ENCODE results near the gene CLEC14A.

The CLEC14A gene

DNA sequence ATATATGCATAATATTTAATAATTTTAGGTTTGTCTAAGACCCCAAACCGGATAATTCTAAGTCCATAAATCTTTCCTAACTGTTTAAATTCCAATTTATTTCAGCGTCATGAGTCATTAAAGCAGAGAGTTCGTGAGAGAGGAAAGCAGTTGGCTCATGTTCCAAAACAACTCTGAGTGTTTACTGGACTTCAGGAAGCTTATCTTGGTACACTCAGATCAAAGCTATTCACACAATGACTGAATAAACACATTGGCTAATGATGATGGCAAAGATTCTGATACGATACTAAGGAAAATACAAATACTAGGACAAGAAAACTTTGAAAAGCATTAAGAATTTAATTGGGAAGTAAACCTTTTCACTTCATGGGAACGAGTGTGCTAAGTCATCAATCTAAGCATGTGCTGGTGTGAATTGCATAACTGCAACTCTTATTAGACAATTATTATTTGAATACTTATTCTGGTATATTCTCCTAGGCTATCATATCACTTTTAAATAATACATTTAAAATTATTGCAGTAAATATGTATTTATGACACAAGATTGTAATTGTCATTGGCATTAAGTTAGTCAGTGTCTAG lies 34.8 kb upstream of the CLEC14A start:
- TF ChIP-seq, protein P1, sequence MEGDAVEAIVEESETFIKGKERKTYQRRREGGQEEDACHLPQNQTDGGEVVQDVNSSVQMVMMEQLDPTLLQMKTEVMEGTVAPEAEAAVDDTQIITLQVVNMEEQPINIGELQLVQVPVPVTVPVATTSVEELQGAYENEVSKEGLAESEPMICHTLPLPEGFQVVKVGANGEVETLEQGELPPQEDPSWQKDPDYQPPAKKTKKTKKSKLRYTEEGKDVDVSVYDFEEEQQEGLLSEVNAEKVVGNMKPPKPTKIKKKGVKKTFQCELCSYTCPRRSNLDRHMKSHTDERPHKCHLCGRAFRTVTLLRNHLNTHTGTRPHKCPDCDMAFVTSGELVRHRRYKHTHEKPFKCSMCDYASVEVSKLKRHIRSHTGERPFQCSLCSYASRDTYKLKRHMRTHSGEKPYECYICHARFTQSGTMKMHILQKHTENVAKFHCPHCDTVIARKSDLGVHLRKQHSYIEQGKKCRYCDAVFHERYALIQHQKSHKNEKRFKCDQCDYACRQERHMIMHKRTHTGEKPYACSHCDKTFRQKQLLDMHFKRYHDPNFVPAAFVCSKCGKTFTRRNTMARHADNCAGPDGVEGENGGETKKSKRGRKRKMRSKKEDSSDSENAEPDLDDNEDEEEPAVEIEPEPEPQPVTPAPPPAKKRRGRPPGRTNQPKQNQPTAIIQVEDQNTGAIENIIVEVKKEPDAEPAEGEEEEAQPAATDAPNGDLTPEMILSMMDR (IDR thresholded peaks at IDR 0.05; ENCODE audit: low read depth, low read length): no peak
- no peak for TF ChIP-seq POLR2A (IDR thresholded peaks at IDR 0.05; ENCODE audit: extremely low read depth, insufficient read length)
- TF ChIP-seq, protein P2, sequence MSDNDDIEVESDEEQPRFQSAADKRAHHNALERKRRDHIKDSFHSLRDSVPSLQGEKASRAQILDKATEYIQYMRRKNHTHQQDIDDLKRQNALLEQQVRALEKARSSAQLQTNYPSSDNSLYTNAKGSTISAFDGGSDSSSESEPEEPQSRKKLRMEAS (IDR thresholded peaks at IDR 0.05; ENCODE audit: low read depth, low read length): no peak
- TF ChIP-seq MYC (IDR thresholded peaks at IDR 0.05; ENCODE audit: low read depth, low read length): no peak
- H3K4me3 ChIP-seq (ENCODE audit: low read depth, low read length): no peak overlapping the region
- DNase-seq (ENCODE audit: low read depth): no peak

DNA sequence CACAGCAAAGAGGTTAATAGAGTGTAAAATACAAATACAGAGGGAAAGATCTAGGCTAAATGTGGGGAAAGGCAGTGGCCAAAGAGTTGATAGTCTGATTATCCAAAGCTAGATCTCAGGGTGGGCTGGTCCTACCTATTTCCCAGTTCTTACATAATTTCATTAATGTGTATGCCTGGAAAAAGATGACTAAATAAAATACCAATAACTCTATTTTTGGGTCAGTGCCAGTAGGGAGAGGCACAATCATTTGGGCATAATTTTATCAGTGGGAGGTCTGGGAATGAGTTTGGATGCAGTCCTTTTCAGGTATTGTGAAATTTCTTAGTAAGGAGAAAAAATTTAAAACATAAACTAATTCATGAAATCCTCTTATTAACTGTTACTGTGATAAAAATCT lies 30.6 kb upstream of the CLEC14A start:
- no peak for DNase-seq (ENCODE audit: low read depth)
- H3K4me3 ChIP-seq (ENCODE audit: low read depth, low read length): no peak overlapping the region
- TF ChIP-seq POLR2A (IDR thresholded peaks at IDR 0.05; ENCODE audit: extremely low read depth, insufficient read length) (no peak), MYC (IDR thresholded peaks at IDR 0.05; ENCODE audit: low read depth, low read length) (no peak)
- TF ChIP-seq, protein P2 (IDR thresholded peaks at IDR 0.05; ENCODE audit: low read depth, low read length): no peak
- TF ChIP-seq, protein P1 (IDR thresholded peaks at IDR 0.05; ENCODE audit: low read depth, low read length): no peak

DNA sequence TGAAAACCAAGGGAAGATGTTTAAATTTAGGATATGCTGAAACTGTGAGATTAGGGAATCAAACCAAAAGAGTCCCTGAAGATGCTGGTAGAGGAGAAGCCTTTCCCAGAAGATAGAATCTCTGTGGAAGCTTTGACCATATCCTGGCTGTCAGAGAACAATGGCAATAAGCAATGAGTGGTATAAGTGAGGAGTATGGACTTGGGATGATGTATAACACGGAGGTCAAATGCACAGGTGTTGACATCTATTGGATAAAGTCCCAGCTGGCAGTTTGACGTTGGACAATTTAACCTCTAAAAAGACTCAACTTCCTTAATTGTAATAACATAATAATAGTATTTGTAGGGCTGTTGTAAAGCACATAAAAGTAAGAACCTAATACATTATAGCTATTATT lies 30.1 kb upstream of the CLEC14A start:
- no peak overlapping the region for H3K4me3 ChIP-seq (ENCODE audit: low read depth, low read length)
- DNase-seq (ENCODE audit: low read depth): no peak
- no peak for TF ChIP-seq MYC (IDR thresholded peaks at IDR 0.05; ENCODE audit: low read depth, low read length)
- TF ChIP-seq, protein P1 (IDR thresholded peaks at IDR 0.05; ENCODE audit: low read depth, low read length): no peak
- no peak for TF ChIP-seq POLR2A (IDR thresholded peaks at IDR 0.05; ENCODE audit: extremely low read depth, insufficient read length)
- TF ChIP-seq, protein P2 (IDR thresholded peaks at IDR 0.05; ENCODE audit: low read depth, low read length): no peak

DNA sequence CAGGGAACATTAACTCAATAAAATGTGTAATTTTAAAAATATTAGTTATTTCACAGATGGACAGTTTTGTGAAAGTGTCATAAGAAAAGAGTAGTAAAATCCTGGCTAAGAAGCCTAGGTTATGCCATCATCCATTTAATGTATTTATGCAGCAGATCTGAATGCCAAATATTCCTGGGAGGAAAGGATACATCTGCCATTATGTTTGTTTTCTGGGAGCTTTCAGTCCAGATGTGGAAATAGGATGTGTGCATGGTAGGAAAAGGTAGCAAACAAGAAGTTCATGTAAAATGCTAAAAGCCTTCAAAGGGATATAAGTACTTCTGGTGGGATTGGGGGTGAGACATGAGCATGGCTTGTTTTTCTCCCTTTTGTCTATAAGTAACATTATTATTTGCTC lies 27.0 kb upstream of the CLEC14A start:
- TF ChIP-seq MYC (IDR thresholded peaks at IDR 0.05; ENCODE audit: low read depth, low read length) (no peak), POLR2A (IDR thresholded peaks at IDR 0.05; ENCODE audit: extremely low read depth, insufficient read length) (no peak)
- TF ChIP-seq, protein P2 (IDR thresholded peaks at IDR 0.05; ENCODE audit: low read depth, low read length): no peak
- TF ChIP-seq, protein P1 (IDR thresholded peaks at IDR 0.05; ENCODE audit: low read depth, low read length): no peak
- no peak overlapping the region for H3K4me3 ChIP-seq (ENCODE audit: low read depth, low read length)
- no peak for DNase-seq (ENCODE audit: low read depth)

DNA sequence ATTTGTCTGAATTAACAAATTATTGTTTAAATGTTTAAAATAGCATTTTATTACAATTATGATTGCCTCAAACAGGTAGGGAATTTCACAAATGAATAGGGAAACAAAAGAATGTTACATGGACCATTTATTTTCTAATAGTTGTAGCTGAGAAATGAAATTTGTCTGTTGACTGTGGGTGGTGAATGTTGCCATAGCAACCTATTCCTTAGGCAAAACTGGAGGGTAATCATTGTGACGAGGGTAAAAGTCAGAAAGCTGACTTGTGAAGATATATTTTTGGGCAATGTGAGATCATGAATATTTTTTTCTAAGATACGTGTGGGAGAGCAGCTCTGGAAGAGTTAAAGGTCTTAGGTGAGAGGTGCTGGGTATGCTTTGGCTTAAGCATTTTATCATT lies 24.2 kb upstream of the CLEC14A start:
- no peak for DNase-seq (ENCODE audit: low read depth)
- TF ChIP-seq, protein P1 (IDR thresholded peaks at IDR 0.05; ENCODE audit: low read depth, low read length): no peak
- TF ChIP-seq POLR2A (IDR thresholded peaks at IDR 0.05; ENCODE audit: extremely low read depth, insufficient read length) (no peak), MYC (IDR thresholded peaks at IDR 0.05; ENCODE audit: low read depth, low read length) (no peak)
- TF ChIP-seq, protein P2 (IDR thresholded peaks at IDR 0.05; ENCODE audit: low read depth, low read length): no peak
- no peak overlapping the region for H3K4me3 ChIP-seq (ENCODE audit: low read depth, low read length)
